SKM-1 (cell line): Measurements from ENCODE around the gene TBC1D13.

ENCODE experiments used
- DNase-seq: peaks from one replicate; lab custom pipeline; 2025; ENCODE audit not compliant: unreplicated experiment; lab: John Stamatoyannopoulos, UW

The TBC1D13 gene

DNA sequence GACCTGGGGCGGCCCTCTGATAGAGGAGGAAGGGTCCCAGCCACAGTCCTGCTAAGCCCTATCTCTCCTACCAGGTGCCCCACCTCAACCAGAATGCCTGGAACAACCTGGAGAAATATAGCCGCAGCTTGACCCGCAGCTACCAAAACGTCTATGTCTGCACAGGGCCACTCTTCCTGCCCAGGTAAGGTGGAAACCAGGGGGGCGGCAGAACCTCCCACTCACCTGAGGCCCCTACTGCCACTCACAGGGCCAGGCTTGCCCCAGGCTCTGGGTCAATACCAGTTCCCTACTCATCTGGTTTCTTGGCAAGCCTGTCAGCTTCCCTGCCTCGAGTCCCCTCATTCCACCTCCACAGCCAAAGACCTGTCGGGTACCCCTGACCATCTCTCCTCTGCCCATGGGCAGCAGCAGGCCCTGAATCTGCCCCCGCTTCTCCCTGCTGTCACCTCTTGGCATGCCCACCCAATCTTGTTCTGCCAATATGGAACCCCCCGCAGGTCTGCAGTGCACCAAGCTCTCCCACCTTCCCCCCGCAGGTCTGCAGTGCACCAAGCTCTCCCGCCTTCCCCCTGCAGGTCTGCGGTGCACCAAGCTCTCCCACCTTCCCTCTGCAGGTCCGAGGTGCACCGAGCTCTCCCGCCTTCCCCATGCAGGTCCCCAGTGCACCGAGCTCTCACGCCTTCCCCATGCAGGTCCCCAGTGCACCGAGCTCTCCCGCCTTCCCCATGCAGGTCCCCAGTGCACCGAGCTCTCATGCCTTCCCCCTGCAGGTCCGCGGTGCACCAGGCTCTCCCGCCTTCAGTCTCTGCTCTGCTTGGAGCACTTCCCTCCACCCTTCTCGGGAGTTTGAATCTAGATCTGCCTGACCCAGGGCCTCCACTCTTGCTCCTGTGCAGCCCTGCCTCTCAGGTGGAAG is 33.9 kb downstream of the TBC1D13 start:
- no peak for DNase-seq

DNA sequence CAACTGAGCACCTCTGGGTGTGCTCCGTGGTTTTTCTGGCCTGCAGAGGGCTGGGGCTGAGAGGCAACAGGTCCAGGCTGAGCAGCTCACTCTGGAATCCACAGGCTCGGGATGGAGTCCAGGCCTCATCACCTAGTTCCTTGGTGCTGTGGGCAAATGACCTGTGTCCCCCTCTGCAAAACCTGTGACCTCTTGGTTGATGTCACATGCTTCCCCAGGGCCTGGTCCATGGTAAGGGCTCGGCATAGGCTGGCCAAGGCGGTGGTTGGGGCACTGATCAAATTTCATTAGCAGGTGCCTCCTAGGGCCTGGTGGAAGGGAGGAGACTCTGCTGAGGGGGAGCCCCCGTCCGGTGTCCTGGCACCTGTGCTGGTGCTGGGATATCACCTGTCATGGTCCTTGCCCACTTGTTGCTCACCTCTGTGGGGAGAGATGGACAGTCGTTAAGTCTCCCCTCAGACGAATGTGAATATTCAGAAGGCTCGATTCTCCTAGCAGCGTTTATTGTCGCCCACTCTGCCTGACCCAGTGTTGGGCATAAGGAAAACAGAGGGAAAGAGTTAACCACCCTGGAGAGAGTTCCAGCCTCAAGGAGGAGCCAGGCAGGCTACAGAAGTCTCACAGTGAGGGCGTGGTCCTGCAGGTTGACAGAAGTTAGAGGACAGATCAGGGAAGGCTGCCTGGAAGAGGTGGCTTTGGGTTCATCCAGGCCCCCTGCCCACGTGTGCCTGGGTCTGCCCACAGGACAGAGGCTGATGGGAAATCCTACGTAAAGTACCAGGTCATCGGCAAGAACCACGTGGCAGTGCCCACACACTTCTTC is 34.7 kb downstream of the TBC1D13 start:
- DNase-seq, result no peak

GRCh38 chr9:128822407-128823042 is 35.5 kb downstream of the TBC1D13 start:
- DNase-seq, result no peak

- no peak for DNase-seq
Observed at GRCh38 chr9:128823362-128823902, 36.4 kb downstream of the TBC1D13 start.

- DNase-seq, result no peak
Observed at GRCh38 chr9:128823903-128824406, 36.9 kb downstream of the TBC1D13 start.

- no peak for DNase-seq
Observed at GRCh38 chr9:128824911-128825310, 37.9 kb downstream of the TBC1D13 start.

DNA sequence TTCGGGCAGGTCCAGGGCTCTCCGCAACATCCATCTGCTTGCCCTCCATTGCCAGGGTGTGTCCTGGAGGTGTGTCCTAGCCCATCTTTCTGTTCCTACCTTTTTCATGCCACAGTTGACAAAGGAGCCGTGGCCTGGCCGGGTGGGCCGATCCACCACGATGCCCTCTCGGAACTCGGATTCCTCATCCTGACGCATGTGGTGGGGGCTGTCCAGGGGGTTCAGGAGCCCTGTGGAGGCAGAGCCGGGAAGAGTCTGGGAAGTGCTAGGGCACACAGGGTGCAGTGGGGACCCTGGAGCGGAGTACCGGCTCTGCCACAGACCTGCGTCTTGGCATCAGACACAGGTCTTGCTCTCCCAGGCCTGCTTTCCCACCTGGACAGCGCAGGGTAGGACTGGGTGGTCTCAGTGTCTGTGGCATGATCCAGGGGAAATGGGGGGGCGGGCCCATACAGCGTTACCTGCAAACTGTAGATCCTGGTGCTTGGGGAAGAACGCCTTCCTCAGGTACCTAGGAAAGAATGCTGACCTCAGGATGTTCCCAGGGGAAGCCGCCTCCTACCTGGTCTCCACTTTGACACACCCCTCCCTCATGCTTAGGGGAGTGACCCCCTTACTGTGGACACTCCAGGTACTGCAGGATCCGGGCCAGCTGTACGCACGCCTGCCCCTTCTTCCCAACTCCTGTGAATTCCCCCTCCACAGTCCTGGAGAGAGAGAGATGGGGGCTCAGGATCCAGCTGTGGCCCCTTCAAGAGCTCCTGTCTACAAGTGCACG is 39.1 kb downstream of the TBC1D13 start:
- DNase-seq, result no peak

- no peak for DNase-seq
Observed at GRCh38 chr9:128828267-128828666, 41.2 kb downstream of the TBC1D13 start.

DNA sequence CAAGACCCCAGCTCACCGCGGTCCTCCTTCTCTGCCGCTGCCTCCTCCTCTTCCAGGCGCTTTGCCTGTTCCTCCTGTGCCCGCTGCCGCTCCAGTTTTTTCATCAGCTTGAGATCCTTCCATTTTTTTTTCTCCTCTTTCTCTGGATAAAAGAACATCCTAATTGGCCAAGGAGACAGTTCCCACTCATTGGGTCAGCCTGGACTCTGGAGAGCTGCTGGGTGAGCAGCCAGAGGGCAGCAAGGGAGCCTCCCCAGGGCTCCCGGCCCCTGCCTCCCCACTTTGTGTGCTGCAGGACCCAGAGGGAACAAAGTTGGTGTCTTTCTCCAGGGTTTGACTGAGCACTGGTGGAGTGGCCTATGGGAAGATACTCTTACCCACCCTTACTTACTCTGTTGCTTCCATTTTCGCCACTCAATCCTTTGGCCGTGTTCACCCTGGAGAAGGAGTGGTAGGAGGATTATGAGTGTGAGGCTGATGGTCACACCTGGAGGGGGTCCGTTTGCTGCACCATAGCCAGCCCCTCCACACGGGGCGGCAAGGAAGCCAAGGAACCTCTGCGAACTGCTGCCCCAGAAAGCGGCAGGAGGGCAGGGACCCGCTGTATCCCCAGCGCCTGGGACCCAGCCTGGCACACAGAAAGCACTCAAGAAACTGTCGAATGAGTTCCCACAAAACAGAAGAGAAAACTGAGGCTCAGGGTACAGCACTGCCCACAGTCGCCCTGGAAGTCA is 41.8 kb downstream of the TBC1D13 start:
- DNase-seq, result no peak

DNA sequence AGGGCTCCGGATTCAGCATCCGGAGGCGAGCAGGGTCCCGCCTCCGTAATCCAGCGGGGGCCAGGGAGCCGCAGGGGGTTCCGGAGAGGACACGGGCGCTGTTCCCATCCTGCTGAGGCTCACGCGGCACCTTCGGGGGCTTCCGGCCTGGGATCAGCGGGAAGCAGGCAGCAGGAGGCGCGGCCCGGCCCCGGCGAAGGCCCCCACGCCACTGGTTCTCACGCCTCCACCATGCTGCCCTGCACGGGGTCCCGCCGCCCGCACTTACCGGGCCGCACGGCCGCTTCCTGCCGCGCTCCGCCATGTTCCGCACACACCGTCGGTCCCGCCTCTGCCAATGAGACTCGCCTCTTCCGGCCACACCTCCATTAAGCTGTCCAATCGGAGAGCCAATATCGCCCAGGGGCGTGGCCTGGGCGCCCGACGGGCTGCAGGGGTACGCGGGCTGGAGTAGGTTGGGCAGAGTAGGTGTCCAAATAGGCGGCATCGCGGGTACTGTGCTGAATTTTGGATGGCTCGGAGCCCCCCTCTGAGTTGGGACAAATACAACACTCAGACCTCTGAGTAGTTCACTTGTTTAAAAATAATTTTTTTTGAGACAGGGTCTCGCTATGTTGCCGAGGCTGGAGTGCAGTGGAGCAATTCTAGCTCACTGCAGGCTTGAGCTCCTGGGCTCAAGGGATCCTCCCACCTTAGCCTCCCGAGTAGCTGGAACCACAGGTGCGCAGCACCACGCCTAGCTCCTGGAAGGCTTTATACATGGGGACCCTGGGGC is 42.6 kb downstream of the TBC1D13 start, which contains the start of gene SPOUT1:
TSS of gene SPOUT1 (minus strand) at position 318 of the 775 bp plus-strand sequence. CDS start at position 304, 14 bp downstream.
- DNase-seq, result peak; percentile 87

GRCh38 chr9:128833696-128834095 is 46.6 kb downstream of the TBC1D13 start:
- no peak for DNase-seq

DNA sequence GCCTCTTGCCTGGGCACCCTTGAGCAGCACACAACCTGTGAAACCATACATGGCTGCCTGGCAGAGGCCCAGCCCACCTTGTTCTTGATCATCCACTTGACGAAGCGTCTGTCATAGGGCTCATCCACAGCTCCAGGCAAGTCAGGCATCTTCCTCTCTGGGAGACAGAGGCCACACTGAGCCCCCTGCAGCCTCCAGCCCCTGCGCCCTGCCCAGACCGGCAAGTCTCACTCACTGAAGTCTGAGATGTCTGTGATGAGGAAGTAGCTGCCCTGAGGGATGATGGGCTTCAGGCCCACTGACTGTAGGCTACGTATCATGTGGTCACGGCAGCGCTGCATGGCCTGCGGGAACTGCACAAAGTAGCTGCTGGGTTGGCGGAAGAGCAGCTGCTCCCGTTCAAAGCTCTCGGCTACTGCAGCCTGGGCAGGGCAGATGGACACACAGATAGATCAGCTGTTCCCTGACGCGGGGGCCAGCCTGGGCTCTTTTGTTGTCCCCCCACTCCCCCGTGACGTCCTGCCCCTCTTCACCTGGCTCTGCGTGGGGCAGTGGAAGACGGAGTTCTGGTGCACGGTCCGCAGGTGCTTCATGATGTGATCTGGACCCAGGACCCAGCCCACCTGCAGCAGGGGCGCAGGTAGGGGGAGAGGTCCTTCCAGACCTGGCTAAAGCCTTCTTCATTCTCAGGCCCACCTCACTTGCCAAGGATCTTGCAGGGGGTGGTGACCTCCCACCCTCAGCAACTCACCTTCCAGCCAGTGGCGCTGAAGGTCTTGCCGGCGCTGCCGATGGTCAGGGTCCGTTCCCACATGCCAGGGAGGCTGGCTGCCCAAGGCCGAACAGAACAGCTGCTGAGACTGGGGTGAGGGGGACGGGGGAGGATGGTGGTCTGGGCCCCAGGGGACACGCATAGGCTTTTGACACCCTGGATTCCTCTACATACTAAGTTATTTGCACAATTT is 48.5 kb downstream of the TBC1D13 start:
- DNase-seq, result no peak

DNA sequence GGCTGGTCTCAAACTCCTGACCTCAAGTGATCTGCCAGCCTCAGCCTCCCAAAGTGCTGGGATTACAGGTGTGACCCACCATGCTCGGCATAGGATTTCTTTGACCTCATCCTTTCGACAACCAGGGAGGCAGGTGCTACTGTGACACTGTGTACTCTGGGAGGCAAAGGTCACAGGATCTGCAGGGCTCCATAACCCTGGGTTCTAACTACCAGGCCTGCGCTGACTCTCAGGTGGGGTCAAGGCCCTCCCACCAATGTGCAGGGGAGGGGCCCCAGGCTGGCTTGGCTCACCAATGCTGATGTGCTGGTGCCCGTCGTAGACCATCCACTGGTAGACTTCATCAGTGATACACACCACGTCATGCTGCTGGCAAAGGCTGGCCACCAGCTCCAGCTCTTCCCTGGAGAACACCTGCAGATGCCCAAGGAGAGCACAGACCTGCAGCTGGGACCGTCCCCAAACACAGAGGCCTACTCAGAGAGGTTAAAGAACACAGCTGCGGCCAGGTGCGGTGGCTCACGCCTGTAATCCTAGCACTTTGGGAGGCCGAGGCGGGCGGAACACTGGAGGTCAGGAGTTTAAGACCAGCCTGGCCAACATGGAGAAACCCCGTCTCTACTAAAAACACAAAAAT is 49.6 kb downstream of the TBC1D13 start:
- DNase-seq, result no peak

- DNase-seq, result no peak
Observed at GRCh38 chr9:128838338-128838737, 51.3 kb downstream of the TBC1D13 start.

GRCh38 chr9:128840524-128840923 is 53.5 kb downstream of the TBC1D13 start:
- no peak for DNase-seq

GRCh38 chr9:128841694-128842492 is 54.8 kb downstream of the TBC1D13 start:
- no peak for DNase-seq
